Heart left ventricle (tissue), 16 donors: ENCODE measurements around the gene TRERF1. TPM values are rescaled to one million over a fixed set of nuclear protein-coding genes. Genes with fewer than 3 reads are reported as not detected.
"Not testable (repeated sequence)": the region's sequence is repeated elsewhere in the genome, so short reads cannot be mapped to it uniquely, and the experiment has no call there.

ENCODE experiments used
- ATAC-seq, 4 donors: fragments of 200-7000 bp; cut with Tn5 transposase; one replicate each; pipeline ENCODE4 v1.9.1; 2020 to 2022; ENCODE audit warnings: moderate library complexity in 4 of 4, mild to moderate bottlenecking in 3 of 4, moderate number of reproducible peaks in 1 of 4
- DNase-seq, 5 donors: peaks; one replicate each; pipeline ENCODE4 v3.0.0-alpha.2; 2020
- H3K27ac ChIP-seq, 12 donors: fragments of 200-600 bp; sonication (generic) in 4 of 12; one replicate each; pipeline versions ENCODE4 v1.5.0 to v1.8.0; 2016 to 2022; ENCODE audit warnings: mild to moderate bottlenecking in 2 of 12
- H3K27me3 ChIP-seq, 9 donors: fragments of 200-600 bp; sonication (generic) in 2 of 9; one replicate each; pipeline versions ENCODE4 v1.5.1 to v1.8.0; 2016 to 2022; ENCODE audit warnings: mild to moderate bottlenecking in 3 of 9
- H3K36me3 ChIP-seq, 9 donors: fragments of 200-600 bp; sonication (generic) in 2 of 9; one replicate each; pipeline versions ENCODE4 v1.5.0 to v1.8.0; 2018 to 2022; ENCODE audit warnings: mild to moderate bottlenecking in 2 of 9
- H3K4me1 ChIP-seq, 12 donors: fragments of 200-600 bp; sonication (generic) in 4 of 12; one replicate each; pipeline versions ENCODE4 v1.5.0 to v1.8.0; 2016 to 2022; ENCODE audit warnings: mild to moderate bottlenecking in 3 of 12
- H3K4me3 ChIP-seq, 12 donors: fragments of 200-600 bp; sonication (generic) in 4 of 12; one replicate each; pipeline versions ENCODE4 v1.5.0 to v1.8.0; 2017 to 2022; ENCODE audit warnings: mild to moderate bottlenecking in 9 of 12, moderate library complexity in 4 of 12
- H3K9me3 ChIP-seq, 12 donors: fragments of 200-600 bp; sonication (generic) in 4 of 12; one replicate each; pipeline versions ENCODE4 v1.5.0 to v1.8.0; 2016 to 2022; ENCODE audit warnings: mild to moderate bottlenecking in 1 of 12
- CTCF ChIP-seq, 12 donors: fragments of 200-600 bp; sonication (generic) in 4 of 12; IDR thresholded peaks; one replicate each; pipeline versions ENCODE4 v1.5.0 to v1.8.0; 2018 to 2022; ENCODE audit warnings: antibody characterized with exemption in 12 of 12, mild to moderate bottlenecking in 5 of 12
- POLR2A ChIP-seq, 2 donors: fragments of 450-650 bp; IDR thresholded peaks; one replicate each; pipeline ENCODE4 v1.6.1; 2017; ENCODE audit warnings: antibody characterized with exemption in 2 of 2, mild to moderate bottlenecking in 2 of 2, moderate library complexity in 2 of 2
- WGBS, 4 donors: extraction: QIAGEN DNeasy Blood & Tissue Kit in 2 of 4; methylation state at CpG; one replicate each; pipeline versions ENCODE4 v1.1.5 to v1.1.7; 2013 to 2018; 5-methylcytosine and 5-hydroxymethylcytosine counted together
- intact Hi-C, 10 donors: fragments of 100-400 bp; cut with DNase I; formaldehyde crosslinking; loops; one replicate each; pipeline versions ENCODE4 v1.11.1 to v1.14.2; 2022
- polyA plus RNA-seq, 2 donors: library from polyadenylated mRNA; stranded (reverse); fragments of 200-250 nt; gene quantifications; one replicate each; pipeline ENCODE4 v1.2.3, GENCODE V29; 2013
- total RNA-seq, 9 donors: library from RNA; depleted of rRNA in 2 of 9; stranded (reverse); fragments of >200 nt in 2 of 9; fragmentation: NEBNext Ultra II Directional in 3 of 9; extraction: Animal tissue kit (Norgen Biotek cat#: 25700) in 3 of 9; gene quantifications; one replicate each; pipeline versions ENCODE4 v1.1.0 to v1.2.4, GENCODE V29; 2016 to 2023
- donor health status: ischemic (EF 13 %, LVEDD 7.1; RV severe dilation, severe dysfunction).
- donor health status: healthy with polysubstance abuse.
- donor health status: DM: no; HTN: yes; CAD: no.
- donor health status: DM: no; HTN: no; CAD: no.
- donor health status: ischemic (EF 25% LVEDD 6.9; RV normal size, moderate dysfunction).
- donor health status: ischemic (EF 25% LVEDD 5.7; RV mildly dilated, moderate dysfunction).
- donor health status: healthy.
- donor health status: DM: yes; HTN: yes; CAD: no.
- donor health status: ischemic (EF 35%, LVEDD 5.7; RV mildly dilated, moderate dysfunction).
- donor health status: nonischemic (EF 11% LVEDD 7.7; RV severe dilation, severe dysfunction).
- donor health status: DM: yes; HTN: yes; CAD: no.
- donor health status: PGD.
- donor health status: ischemic (EF 29% LVEDD 5.4; RV normal size, mild dysfunction).
- donor health status: nonischemic (EF 23%, LVEDD 6.1; RV moderate dilation, normal function).

The TRERF1 gene
- total and polyA plus RNA-seq, 11 donors = 0.53 to 4.5 (median 1.5) TPM

GRCh38 chr6:42471142-42471541 lies 19.4 kb upstream of the TRERF1 start:
- no peak overlapping the region for H3K27ac ChIP-seq
- intact Hi-C loops = no loop called here
- H3K36me3 ChIP-seq = no peaks in the 10 kb centered on the region
- no peaks in the 10 kb centered on the region for H3K4me1 ChIP-seq
- peaks cover 0 to 19% (median 8%) of the 10 kb centered on the region in 12 donors for H3K9me3 ChIP-seq
- DNase-seq (no peak), ATAC-seq (no peak)
- peaks cover 0 to 6% (median 0%) of the 10 kb centered on the region in 9 donors for H3K27me3 ChIP-seq
- 65 to 72% (median 70%) methylated on average over 3 of the region's 3 CpGs for WGBS, 4 donors
- no peak overlapping the region for H3K4me3 ChIP-seq
- TF ChIP-seq POLR2A (IDR thresholded peaks at IDR 0.05) (no peak), CTCF (IDR thresholded peaks at IDR 0.05) (no peak)

GRCh38 chr6:42468273-42468672 lies 16.5 kb upstream of the TRERF1 start:
- H3K27me3 ChIP-seq = no peaks in the 10 kb centered on the region
- H3K4me1 ChIP-seq = no peaks in the 10 kb centered on the region
- no peak for DNase-seq
- no peaks in the 10 kb centered on the region for H3K36me3 ChIP-seq
- no peak for ATAC-seq
- TF ChIP-seq POLR2A (IDR thresholded peaks at IDR 0.05) = no peak
- TF ChIP-seq CTCF (IDR thresholded peaks at IDR 0.05) = no peak
- H3K27ac ChIP-seq = no peak overlapping the region
- intact Hi-C loops = no loop called here
- no peak overlapping the region for H3K4me3 ChIP-seq
- 98 to 100% (median 99%) methylated on average over 1 of the region's 1 CpG for WGBS, 4 donors
- H3K9me3 ChIP-seq = peaks cover 0 to 19% (median 8%) of the 10 kb centered on the region in 12 donors

- 44 to 74% (median 61%) methylated on average over 1 of the region's 1 CpG for WGBS, 4 donors
- Histone ChIP-seq H3K27ac (no peak overlapping the region), H3K36me3 (no peaks in the 10 kb centered on the region), H3K4me1 (no peaks in the 10 kb centered on the region), H3K4me3 (no peak overlapping the region), H3K27me3 (no peaks in the 10 kb centered on the region), H3K9me3 (peaks cover 0 to 19% (median 8%) of the 10 kb centered on the region in 12 donors)
- intact Hi-C loops = no loop called here
- ATAC-seq = no peak
- TF ChIP-seq POLR2A (IDR thresholded peaks at IDR 0.05) = no peak
- no peak for TF ChIP-seq CTCF (IDR thresholded peaks at IDR 0.05)
- no peak for DNase-seq
Measured at GRCh38 chr6:42467651-42468050, 15.9 kb upstream of the TRERF1 start.

GRCh38 chr6:42466470-42466869 lies 14.7 kb upstream of the TRERF1 start:
- intact Hi-C loops, ATAC-seq, H3K27me3 ChIP-seq, H3K4me3 ChIP-seq, H3K4me1 ChIP-seq, H3K36me3 ChIP-seq, H3K27ac ChIP-seq, DNase-seq: not testable (repeated sequence)
- H3K9me3 ChIP-seq = peaks cover 0 to 19% (median 8%) of the 10 kb centered on the region in 12 donors
- WGBS, 4 donors = 95 to 98% (median 96%) methylated on average over 4 to 26 of the region's 28 CpGs; no CpG with 5 or more reads in 1 of the 4 donors

GRCh38 chr6:42462474-42462972 lies 10.8 kb upstream of the TRERF1 start:
- H3K27ac ChIP-seq = no peak overlapping the region
- TF ChIP-seq POLR2A (IDR thresholded peaks at IDR 0.05) (no peak), CTCF (IDR thresholded peaks at IDR 0.05) (no peak)

More at GRCh38 chr6:42462474-42462972, 10.8 kb upstream of the TRERF1 start:
- Histone ChIP-seq H3K36me3 (no peaks in the 10 kb centered on the region), H3K4me1 (no peaks in the 10 kb centered on the region), H3K9me3 (peaks cover 0 to 1% (median 0%) of the 10 kb centered on the region in 12 donors), H3K4me3 (no peak overlapping the region), H3K27me3 (no peaks in the 10 kb centered on the region)
- 83 to 92% (median 89%) methylated on average over 5 to 6 of the region's 6 CpGs for WGBS, 4 donors
- no peak for ATAC-seq
- intact Hi-C loops = no loop called here
- no peak for DNase-seq
